ENCODE results near the gene SETBP1. TPM values are rescaled to one million over a fixed set of nuclear protein-coding genes. Genes with fewer than 3 reads are reported as not detected.

SETBP1 gene
- total and polyA plus RNA-seq, 3 donors from 2014 or later: 6.2 to 34.7 (median 33.1) TPM

DNA sequence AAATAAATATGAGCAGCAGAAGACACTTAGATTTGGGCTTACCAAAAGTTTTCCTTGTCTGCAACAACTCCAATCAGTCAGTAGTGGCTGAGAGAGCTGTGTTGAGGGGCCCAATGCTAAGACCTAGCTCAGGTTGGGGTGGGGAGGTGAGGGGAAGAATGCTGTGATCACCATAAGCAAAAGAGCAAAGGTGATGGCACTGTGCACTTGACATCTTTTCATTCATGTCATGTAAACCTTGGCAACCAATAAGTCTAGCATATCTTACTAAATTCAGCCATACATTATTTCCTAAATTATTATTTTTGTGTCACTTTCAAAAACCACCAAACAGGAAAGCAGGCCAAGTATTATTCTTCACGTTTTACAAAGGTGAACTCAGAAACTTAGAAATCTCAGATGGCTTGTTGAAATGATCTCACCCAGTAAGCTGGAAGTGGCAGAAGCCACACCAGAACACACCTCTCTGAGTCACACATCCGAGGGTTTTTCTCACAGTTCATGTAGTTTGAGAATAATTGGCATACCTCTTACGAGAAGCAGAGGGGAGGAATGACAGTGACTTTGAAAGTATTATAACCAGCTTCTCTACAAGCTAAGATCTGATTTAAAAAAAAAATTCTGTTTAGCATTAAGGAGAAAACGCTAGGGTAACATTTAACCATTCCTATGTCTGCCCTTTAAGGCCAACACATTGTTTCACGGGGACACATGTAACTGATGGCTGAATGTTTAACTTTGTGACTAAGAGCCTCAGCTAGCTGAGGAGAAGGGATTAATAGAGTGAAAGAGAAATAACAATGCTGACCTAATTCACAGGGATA lies 43.3 kb upstream of the SETBP1 start:
- Histone ChIP-seq H3K27ac (no peak overlapping the region), H3K27me3 (no peaks in the 10 kb centered on the region), H3K4me1 (no peaks in the 10 kb centered on the region), H3K36me3 (ENCODE audit: low read depth, missing control alignments) (no peaks in the 10 kb centered on the region), H3K4me3 (no peak overlapping the region), H3K9me3 (no peaks in the 10 kb centered on the region)
- TF ChIP-seq POLR2A (IDR thresholded peaks at IDR 0.05) (no peak), CTCF (IDR thresholded peaks at IDR 0.05) (no peak)
- intact Hi-C loops (cut with DNase I; ENCODE audit: low total_unique reads): no loop called here
- 79 to 81% methylated on average over 5 of the region's 5 CpGs for WGBS, 2 donors
- no peak for DNase-seq

- WGBS, 2 donors: 97 to 99% methylated on average over 4 of the region's 4 CpGs
- Histone ChIP-seq H3K9me3 (no peaks in the 10 kb centered on the region), H3K4me3 (no peak overlapping the region), H3K4me1 (no peaks in the 10 kb centered on the region), H3K27me3 (no peaks in the 10 kb centered on the region), H3K36me3 (ENCODE audit: low read depth, missing control alignments) (no peaks in the 10 kb centered on the region), H3K27ac (no peak overlapping the region)
- intact Hi-C loops (cut with DNase I; ENCODE audit: low total_unique reads): no loop called here
- no peak for DNase-seq
- TF ChIP-seq CTCF (IDR thresholded peaks at IDR 0.05) (no peak), POLR2A (IDR thresholded peaks at IDR 0.05) (no peak)
Measured at GRCh38 chr18:44638034-44638540, 42.6 kb upstream of the SETBP1 start.

DNA sequence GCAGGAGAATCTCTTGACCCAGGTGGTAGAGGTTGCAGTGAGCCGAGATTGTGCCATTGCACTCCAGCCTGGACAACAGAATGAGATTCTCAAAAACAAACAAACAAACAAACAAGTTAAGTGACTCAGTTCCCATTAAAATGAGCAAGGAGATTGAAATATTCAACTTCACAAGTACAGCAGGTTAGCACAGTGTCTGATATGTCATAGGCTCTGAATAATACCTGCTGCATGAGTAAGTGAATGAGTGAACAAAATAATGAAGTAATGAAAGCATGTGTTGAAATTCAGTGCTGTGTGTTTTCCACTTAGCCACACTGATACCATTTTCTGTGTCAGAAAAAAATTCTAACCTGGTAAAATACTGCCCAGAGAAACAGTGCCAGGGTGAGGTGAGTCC lies 41.9 kb upstream of the SETBP1 start:
- 100% methylated on average over 1 of the region's 1 CpG for WGBS, 2 donors
- H3K36me3 ChIP-seq (ENCODE audit: low read depth, missing control alignments): no peaks in the 10 kb centered on the region

GRCh38 chr18:44643004-44643403 lies 37.7 kb upstream of the SETBP1 start:
- no peaks in the 10 kb centered on the region for H3K36me3 ChIP-seq (ENCODE audit: low read depth, missing control alignments)
- H3K9me3 ChIP-seq: no peaks in the 10 kb centered on the region
- WGBS, 2 donors: 83 to 87% methylated on average over 3 of the region's 3 CpGs
- no peak for TF ChIP-seq CTCF (IDR thresholded peaks at IDR 0.05)
- TF ChIP-seq POLR2A (IDR thresholded peaks at IDR 0.05): no peak
- no peak for DNase-seq
- H3K4me1 ChIP-seq: no peaks in the 10 kb centered on the region
- intact Hi-C loops (cut with DNase I; ENCODE audit: low total_unique reads): no loop called here
- H3K27me3 ChIP-seq: no peaks in the 10 kb centered on the region
- H3K27ac ChIP-seq: no peak overlapping the region
- no peak overlapping the region for H3K4me3 ChIP-seq

More for the DNA sequence above, 41.9 kb upstream of the SETBP1 start:
- no peaks in the 10 kb centered on the region for H3K9me3 ChIP-seq
- intact Hi-C loops (cut with DNase I; ENCODE audit: low total_unique reads): no loop called here
- no peaks in the 10 kb centered on the region for H3K4me1 ChIP-seq
- no peaks in the 10 kb centered on the region for H3K27me3 ChIP-seq
- TF ChIP-seq CTCF (IDR thresholded peaks at IDR 0.05) (no peak), POLR2A (IDR thresholded peaks at IDR 0.05) (no peak)
- no peak overlapping the region for H3K27ac ChIP-seq
- DNase-seq: no peak
- H3K4me3 ChIP-seq: no peak overlapping the region

DNA sequence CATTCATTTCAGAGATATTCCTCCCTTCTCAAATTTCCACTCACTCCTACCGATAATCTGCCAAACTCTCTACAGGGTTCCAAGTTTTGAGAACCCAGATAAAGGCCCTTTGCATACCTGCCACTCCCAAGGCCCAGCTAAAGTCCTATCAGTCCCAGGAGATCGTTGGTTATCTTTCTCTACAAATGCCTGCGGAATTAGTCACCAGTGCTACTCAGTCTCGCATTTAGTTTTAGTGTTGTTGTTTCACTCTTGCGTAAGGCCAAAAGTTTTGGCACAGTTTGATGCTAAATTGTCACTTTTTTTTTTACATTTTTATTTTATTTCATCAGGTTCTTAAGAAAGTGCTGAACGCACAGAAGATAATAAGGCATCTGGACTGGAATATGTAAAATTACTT lies 29.2 kb upstream of the SETBP1 start:
- intact Hi-C loops (cut with DNase I; ENCODE audit: low total_unique reads): no loop called here
- 42 to 45% methylated on average over 6 of the region's 6 CpGs for WGBS, 2 donors
- Histone ChIP-seq H3K27ac (no peak overlapping the region), H3K4me1 (no peaks in the 10 kb centered on the region), H3K36me3 (ENCODE audit: low read depth, missing control alignments) (no peaks in the 10 kb centered on the region), H3K9me3 (no peaks in the 10 kb centered on the region), H3K27me3 (no peaks in the 10 kb centered on the region), H3K4me3 (no peak overlapping the region)
- TF ChIP-seq CTCF (IDR thresholded peaks at IDR 0.05) (no peak), POLR2A (IDR thresholded peaks at IDR 0.05) (no peak)
- no peak for DNase-seq
